C4-2B (cell line): ENCODE data around the gene ADAM12.

ENCODE experiments used
- ZFX ChIP-seq: fragments of 450-650 bp; IDR thresholded peaks from 2 replicates; pipeline ENCODE4 v1.6.1; 2017
- TF ChIP-seq, protein P1 (sequence below): fragments of 450-650 bp; conservative IDR thresholded peaks from 2 replicates; pipeline ENCODE4 v1.5.1; 2017; ENCODE audit warnings: mild to moderate bottlenecking

DNA sequence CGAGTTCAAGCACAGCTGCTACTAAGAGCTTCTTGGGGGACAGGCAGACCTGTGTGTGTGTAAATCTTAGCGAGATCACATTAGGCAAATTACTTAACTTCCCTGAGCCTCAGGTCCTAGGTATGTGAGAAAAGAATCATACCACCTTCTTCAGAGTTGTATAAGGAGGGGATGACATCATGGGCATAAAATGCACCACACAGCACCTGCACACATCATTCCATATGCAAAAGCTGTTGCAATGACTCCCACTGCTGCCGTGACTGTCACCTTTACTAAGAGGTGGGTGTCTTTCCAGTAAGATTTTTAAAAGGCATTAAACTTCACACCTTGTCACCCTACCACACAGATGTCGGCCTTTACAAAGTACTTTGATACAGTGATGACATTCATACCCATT lies 345.9 kb downstream of the ADAM12 start:
- TF ChIP-seq, protein P1, sequence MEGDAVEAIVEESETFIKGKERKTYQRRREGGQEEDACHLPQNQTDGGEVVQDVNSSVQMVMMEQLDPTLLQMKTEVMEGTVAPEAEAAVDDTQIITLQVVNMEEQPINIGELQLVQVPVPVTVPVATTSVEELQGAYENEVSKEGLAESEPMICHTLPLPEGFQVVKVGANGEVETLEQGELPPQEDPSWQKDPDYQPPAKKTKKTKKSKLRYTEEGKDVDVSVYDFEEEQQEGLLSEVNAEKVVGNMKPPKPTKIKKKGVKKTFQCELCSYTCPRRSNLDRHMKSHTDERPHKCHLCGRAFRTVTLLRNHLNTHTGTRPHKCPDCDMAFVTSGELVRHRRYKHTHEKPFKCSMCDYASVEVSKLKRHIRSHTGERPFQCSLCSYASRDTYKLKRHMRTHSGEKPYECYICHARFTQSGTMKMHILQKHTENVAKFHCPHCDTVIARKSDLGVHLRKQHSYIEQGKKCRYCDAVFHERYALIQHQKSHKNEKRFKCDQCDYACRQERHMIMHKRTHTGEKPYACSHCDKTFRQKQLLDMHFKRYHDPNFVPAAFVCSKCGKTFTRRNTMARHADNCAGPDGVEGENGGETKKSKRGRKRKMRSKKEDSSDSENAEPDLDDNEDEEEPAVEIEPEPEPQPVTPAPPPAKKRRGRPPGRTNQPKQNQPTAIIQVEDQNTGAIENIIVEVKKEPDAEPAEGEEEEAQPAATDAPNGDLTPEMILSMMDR, result no peak
- TF ChIP-seq ZFX, result no peak
